ENCODE data around the gene INHA.
A peak's percentile ranks its signal among the peaks of the same experiment; 100 is the strongest.

INHA gene

GRCh38 chr2:219559156-219559915, 12.8 kb upstream of the INHA start:
- TF ChIP-seq CTCF (IDR thresholded peaks at IDR 0.05; ENCODE audit: low read depth, low read length) = no peak
- H3K4me3 ChIP-seq (replicated peaks in 1 of 2; ENCODE audit: low read depth in 2 of 2, low read length in 2 of 2) = no peak overlapping the region
- peak in 1 of 2 donors; percentile 32 for DNase-seq (ENCODE audit: low read depth in 2 of 2)

- peak; percentile 74 for TF ChIP-seq CTCF (IDR thresholded peaks at IDR 0.05; ENCODE audit: low read depth, low read length)
- DNase-seq (ENCODE audit: low read depth in 2 of 2) = peak in 1 of 2 donors; percentile 6
- no peak overlapping the region for H3K4me3 ChIP-seq (replicated peaks in 1 of 2; ENCODE audit: low read depth in 2 of 2, low read length in 2 of 2)
Measured at GRCh38 chr2:219560037-219560892, 11.8 kb upstream of the INHA start.

- no peak for TF ChIP-seq CTCF (IDR thresholded peaks at IDR 0.05; ENCODE audit: low read depth, low read length)
- DNase-seq (ENCODE audit: low read depth in 2 of 2) = no peak
Measured at GRCh38 chr2:219560893-219561178, 11.3 kb upstream of the INHA start.

GRCh38 chr2:219561179-219562048, 10.7 kb upstream of the INHA start:
- no peak overlapping the region for H3K4me3 ChIP-seq (replicated peaks in 1 of 2; ENCODE audit: low read depth in 2 of 2, low read length in 2 of 2)
- no peak for DNase-seq (ENCODE audit: low read depth in 2 of 2)
- no peak for TF ChIP-seq CTCF (IDR thresholded peaks at IDR 0.05; ENCODE audit: low read depth, low read length)

More at GRCh38 chr2:219560893-219561178, 11.3 kb upstream of the INHA start:
- H3K4me3 ChIP-seq (replicated peaks in 1 of 2; ENCODE audit: low read depth in 2 of 2, low read length in 2 of 2) = no peak overlapping the region

GRCh38 chr2:219562049-219563020, 9.8 kb upstream of the INHA start:
- no peak for TF ChIP-seq CTCF (IDR thresholded peaks at IDR 0.05; ENCODE audit: low read depth, low read length)
- no peak overlapping the region for H3K4me3 ChIP-seq (replicated peaks in 1 of 2; ENCODE audit: low read depth in 2 of 2, low read length in 2 of 2)
- DNase-seq (ENCODE audit: low read depth in 2 of 2) = no peak

Measured in cardiac fibroblast (primary cell).